ENCODE measurements around the gene OR10A6.

Gene OR10A6

GRCh38 chr11:7909585-7910285, 21.3 kb downstream of the OR10A6 start:
- no peak for DNase-seq (ENCODE audit: low read depth in 2 of 2)

DNA sequence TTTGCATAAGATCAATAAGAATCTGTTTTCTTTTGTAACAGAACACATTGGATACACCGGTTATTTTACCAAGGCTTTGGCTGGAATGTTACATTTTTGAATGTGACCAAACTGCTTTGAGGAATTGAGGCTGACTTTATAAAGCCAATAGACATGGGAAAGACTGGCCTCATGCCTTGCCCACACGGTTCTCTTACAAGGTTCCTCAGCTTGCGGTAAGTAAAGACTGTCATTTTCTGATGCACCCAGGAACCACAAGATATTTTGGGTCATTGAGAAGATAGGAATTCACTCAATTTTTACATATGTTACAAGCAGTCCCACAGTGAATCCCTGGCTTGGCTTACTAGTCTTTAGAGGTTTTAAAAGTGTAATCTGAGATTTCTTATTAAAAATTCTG, 23.9 kb downstream of the OR10A6 start:
- no peak for DNase-seq (ENCODE audit: low read depth in 2 of 2)

- DNase-seq (ENCODE audit: low read depth in 2 of 2): no peak
Observed at GRCh38 chr11:7906481-7906880, 24.6 kb downstream of the OR10A6 start.

DNA sequence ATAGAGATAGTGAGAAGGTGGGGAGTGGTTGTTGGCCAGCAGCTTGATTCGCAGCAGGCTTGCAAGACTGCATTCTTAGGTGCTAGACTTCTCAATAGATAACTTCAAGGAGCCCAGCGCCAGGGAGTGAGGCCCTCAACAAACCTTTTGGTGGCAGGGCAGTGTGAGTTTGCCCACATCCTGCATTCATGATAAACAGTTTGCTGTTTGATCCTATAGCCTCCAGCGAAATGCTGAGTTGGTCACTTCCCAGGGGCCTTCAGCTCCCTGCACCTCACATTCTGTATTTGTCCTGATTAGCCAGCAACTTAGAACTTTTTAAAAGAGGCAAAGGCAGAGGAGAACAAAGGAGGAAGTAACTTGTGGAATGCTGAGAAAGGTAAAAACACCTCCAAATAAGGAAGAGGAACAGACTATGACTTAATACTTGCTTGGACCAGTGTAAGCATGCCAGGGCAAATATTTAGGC, 25.1 kb downstream of the OR10A6 start:
- no peak for DNase-seq (ENCODE audit: low read depth in 2 of 2)

DNA sequence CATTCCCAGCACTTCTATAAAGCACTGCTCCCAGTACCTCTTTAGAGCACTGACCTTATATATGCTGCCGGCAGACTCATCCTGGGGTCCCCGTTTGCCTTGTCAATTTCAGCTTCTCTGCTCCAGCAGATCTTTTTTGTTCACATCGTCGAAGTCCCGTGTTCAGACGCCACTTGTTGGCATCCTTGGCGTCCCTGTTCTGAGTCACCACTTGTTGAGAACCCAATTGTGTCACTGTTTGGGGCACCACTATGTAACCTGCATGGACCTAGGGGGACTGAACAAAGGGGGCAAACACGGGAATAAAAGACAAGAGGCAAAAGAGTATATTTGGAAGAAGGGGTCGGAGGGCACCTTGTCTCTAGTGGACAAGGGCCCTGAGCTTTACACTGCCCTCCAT, 25.5 kb downstream of the OR10A6 start:
- DNase-seq (ENCODE audit: low read depth in 2 of 2): no peak

DNA sequence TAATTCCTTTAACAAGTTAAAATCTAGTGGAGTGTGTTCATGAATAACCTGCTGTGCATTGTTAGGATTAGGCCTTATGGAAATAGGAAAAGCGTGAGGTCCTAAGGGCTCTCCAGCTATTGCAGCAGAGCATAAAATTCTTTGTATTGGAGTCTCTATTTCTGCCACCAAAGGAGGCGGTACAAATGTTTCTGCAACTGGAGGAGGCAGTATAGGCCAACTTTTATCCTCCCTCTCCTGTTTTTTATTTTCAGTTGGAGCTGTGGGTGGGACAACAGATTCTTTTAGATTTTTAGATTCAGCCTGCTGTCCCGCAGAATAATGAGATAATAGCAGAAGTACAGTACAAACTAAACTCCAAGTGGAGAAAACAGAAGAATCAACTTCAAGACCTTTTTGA, 26.2 kb downstream of the OR10A6 start:
- DNase-seq (ENCODE audit: low read depth in 2 of 2): no peak

- DNase-seq (ENCODE audit: low read depth in 2 of 2): no peak
Observed at GRCh38 chr11:7903940-7904339, 27.1 kb downstream of the OR10A6 start.

DNA sequence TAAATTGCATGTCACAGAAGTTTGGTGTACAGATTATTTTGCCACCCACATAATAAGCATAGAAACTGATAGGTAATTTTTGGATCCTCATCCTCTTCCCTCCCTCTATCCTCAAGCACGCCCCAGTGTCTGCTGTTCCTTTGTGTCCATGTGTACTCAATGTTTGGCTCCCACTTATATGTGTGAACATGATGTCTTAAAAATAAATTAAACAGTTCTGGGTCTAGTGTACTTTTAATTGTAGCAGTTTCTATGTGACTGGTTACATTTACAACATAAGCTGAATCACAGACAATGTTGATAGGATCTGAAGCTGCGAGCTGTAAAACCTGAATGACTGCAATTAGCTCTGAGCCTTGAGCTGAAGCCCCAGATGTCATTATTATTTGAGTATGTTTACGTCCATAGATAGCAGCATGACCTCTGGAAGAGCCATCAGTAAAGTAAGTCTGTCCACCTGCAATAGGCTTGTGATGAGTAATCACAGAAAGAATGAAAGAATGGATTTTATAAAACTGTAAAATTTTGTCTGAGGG, 29.7 kb downstream of the OR10A6 start:
- DNase-seq (ENCODE audit: low read depth in 2 of 2): no peak

DNA sequence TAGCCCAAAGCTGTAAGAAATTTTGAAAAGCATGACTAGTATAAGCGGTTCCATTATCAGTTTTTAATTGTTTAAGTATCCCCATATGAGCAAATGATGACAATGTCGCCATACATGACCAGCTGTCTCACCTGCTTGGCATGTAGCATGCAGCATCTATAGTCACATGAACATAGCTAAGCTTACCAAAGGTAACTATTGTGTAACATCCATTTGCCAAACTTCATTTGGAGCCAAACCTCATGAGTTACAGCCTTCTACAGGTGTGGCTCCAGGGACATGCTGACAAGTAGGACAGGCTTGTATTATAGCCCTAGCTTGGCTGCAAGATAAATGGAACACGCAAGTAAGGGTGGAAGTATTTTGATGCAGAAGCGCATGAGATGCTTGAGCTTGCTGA, 30.4 kb downstream of the OR10A6 start:
- no peak for DNase-seq (ENCODE audit: low read depth in 2 of 2)

- no peak for DNase-seq (ENCODE audit: low read depth in 2 of 2)
Observed at GRCh38 chr11:7899418-7899817, 31.6 kb downstream of the OR10A6 start.

DNA sequence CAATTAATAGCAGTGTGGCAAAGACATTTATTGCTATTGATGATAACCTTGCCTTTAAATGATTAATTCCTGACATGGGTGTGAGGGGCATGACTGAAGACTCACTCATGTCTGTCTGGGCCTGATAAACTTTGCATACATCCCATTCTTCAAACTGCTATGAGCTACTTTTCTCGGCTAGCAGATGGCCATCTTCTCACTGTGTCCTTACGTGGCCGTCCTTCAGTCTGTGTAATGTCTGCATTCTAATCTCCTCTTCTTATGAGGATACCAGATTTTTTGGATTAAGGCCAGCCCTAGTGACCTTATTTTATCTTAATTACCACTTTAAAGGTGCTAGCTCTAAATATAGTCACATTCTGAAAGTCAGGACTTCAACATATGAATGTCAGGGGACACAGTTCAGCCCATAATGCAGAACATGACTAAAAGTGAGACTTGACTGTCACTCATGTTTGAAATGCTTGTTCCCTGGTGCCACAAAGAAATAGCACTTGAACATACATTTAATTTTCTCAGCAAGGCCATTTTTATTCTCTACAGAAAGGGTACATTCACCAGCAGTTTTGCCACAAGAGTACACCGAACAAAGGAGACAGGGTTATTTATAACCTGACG, 32.3 kb downstream of the OR10A6 start:
- no peak for DNase-seq (ENCODE audit: low read depth in 2 of 2)

DNA sequence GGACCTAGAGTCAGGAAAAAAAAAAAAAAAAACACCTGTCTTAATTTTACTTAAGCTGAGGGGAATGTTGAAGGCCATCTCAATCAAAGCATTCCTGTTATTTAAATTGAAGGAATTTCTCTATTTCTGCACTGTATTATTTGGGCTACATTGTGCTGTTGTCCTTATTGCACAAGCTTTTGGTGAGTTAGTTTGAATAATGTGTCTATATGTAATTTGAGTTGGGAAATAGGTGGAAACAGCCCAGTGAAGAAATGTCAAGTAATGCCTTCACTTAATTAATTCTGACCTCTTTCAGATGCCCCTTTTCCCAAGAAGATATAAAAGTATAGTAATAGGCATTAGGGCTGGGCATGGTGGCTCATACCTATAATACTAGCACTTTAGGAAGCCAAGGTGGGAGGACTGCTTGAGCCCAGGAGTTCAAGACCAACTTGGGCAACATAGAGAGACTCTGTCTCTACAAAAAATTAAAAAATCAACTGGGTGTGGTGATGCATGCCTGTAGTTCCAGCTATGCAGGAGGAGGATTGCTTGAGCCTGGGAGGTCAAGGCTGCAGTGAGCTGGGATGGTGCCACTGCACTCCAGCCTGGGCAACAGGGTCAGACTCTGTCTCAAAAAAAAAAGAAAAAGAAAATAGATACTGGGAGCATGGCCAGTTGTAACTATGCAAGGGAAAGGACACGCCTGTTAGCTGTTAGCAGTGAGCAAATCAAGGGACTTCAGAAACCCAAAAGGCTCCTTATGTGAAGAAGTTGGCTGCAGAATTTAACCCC, 34.9 kb downstream of the OR10A6 start:
- DNase-seq (ENCODE audit: low read depth in 2 of 2): no peak

- no peak for DNase-seq (ENCODE audit: low read depth in 2 of 2)
Observed at GRCh38 chr11:7894251-7894650, 36.8 kb downstream of the OR10A6 start.

DNA sequence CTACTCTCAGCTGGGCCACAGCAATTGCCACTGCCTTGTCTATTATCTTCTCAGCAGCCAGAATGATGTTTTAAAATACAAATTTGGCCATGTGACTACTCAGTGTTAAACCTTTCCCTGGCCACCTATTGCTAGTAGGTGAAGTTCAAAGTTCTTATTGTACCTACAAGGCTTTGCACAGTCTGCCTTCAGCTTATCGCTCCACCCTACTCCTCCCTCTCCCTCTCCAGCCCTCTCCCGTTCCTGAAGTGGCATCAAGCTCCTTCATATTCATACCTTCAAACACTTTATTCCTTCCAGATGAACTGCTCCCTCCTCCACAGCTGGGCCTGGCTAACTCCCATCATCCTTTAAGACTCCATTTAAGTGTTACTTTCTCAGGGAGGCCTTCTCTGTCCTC, 37.3 kb downstream of the OR10A6 start:
- no peak for DNase-seq (ENCODE audit: low read depth in 2 of 2)

DNA sequence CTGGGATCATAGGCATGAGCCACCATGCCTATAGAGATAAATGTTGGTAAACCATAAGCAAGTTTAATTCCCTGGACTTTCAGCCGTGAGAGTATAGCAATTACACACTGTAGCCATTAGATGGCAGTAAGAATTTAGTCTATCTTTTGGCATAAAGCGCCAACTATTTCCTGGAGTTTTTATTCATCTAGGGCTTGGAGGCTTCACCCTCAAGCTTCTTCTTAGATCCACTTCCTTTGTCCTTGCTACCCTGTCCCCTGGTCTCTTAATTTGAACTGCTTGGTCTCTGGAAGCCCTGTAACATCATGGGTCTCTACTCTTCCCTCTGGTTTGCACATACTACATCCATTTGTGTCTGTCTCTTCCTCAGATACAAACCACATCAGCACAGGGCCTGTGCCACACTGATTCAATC, 38.2 kb downstream of the OR10A6 start:
- DNase-seq (ENCODE audit: low read depth in 2 of 2): no peak

- no peak for DNase-seq (ENCODE audit: low read depth in 2 of 2)
Observed at GRCh38 chr11:7892059-7892699, 38.9 kb downstream of the OR10A6 start.

DNA sequence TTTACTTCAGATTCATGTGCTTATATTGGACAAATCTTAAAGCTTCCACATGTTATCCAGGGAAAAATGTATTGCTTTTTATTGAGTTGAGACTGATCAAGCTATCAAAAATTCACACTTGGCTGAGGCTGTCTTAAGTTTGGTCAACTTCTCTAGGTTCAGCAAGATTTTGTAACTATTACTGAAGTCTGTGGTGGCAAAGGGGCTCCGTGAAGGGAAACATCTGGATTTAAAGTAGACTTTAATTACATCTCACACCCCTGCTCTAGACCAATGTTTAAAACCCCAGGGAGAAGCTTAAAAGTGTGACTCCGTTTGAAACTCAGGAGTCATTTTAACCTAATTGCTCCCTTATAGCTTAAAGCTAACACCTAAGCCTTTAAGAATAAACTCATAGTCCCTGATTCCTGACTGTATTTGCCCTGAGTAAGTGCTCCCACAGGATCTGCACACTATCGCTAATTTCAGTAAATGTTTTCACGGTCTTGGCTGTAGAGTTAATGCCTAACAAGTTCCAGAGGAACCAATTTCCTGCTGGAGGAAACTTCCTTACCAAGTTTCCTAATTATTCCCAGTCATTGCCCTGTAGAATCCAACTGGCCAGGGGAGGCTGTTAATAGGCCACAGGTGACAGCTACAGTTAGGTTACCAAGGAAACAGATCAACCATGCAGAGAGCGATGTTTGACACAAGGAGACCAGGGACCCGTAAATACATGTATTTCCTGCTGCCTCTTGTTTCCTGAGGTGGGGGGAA, 40.5 kb downstream of the OR10A6 start:
- DNase-seq (ENCODE audit: low read depth in 2 of 2): no peak

DNA sequence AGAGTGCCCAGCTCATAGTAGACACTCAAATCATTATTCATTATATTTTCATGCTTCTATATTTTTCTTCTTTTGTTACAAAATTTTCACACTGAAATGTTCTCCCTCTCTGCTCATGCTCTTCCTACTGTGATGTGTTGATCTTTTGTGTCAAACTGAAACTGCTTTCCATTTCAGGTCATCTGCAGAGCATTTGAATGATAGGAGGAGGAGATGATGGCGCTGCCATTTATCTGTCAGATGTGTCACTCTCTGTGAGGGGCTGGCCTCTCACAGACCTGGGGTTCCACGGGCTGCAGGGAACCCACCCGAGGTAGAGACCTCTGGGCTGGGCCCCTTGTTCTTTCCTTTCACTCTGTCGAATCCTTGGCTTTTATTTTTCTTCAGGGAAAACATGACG, 41.1 kb downstream of the OR10A6 start:
- no peak for DNase-seq (ENCODE audit: low read depth in 2 of 2)

DNA sequence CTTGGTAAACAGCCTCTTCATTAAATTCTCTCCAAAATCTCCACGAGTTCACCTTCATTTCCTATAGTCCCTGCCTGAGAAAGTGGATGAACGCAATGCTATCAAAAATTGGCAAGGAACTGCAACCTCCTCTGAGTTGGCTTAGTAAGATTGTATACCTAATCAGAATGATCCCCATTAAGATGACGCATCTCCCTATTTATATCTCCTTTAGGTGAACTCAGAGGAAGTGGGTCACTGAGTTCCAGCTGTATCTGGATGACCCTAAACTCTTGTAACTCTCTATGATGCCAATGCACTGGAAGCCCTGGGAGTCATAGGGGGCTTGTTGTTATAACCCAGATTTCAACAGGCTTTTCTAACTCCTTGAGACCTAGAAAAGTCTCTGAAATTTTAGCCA, 48.2 kb downstream of the OR10A6 start:
- DNase-seq (ENCODE audit: low read depth in 2 of 2): no peak

Measured in stimulated activated CD4-positive, alpha-beta T cell treated with anti-CD3 and anti-CD28 coated beads, Interleukin-1b, Interleukin-23, amount 100 ng/mL, for 1 hour (primary cell).